H9 (cell line): ENCODE measurements around the gene PTPN21. TPM values are rescaled to one million over a fixed set of nuclear protein-coding genes. Genes with fewer than 3 reads are reported as not detected.

Source experiments
- DNase-seq: peaks from one replicate; pipeline ENCODE4 v3.0.0-alpha.2; 2017
- H2AFZ ChIP-seq: one replicate; pipeline ENCODE4 v1.6.1; 2013; ENCODE audit warnings: mild to moderate bottlenecking, low read length, control low read depth, moderate library complexity
- H2AK5ac ChIP-seq: 2 replicates; pipeline ENCODE4 v1.6.1; 2013; ENCODE audit warnings: low read length, control low read depth, mixed read lengths; ENCODE audit not compliant: insufficient read length
- H2BK120ac ChIP-seq: one replicate; pipeline ENCODE4 v1.6.1; 2013; ENCODE audit warnings: low read depth, mild to moderate bottlenecking, low read length, control low read depth, inconsistent platforms; ENCODE audit not compliant: poor library complexity, severe bottlenecking
- H2BK12ac ChIP-seq: 2 replicates; pipeline ENCODE4 v1.6.1; 2013; ENCODE audit warnings: low read length, control low read depth, mixed read lengths, low read depth; ENCODE audit not compliant: insufficient read length
- H2BK15ac ChIP-seq: 2 replicates; pipeline ENCODE4 v1.6.1; 2013; ENCODE audit warnings: low read depth, low read length, control low read depth
- H2BK20ac ChIP-seq: one replicate; pipeline ENCODE4 v1.6.1; 2013; ENCODE audit warnings: low read depth, mild to moderate bottlenecking, low read length, control low read depth, inconsistent platforms; ENCODE audit not compliant: poor library complexity, severe bottlenecking
- H2BK5ac ChIP-seq: 2 replicates; pipeline ENCODE4 v1.6.1; 2013; ENCODE audit warnings: low read length, control low read depth, mixed read lengths; ENCODE audit not compliant: insufficient read length
- H3K14ac ChIP-seq: 2 replicates; pipeline ENCODE4 v1.6.1; 2013; ENCODE audit warnings: low read length, control low read depth; ENCODE audit not compliant: insufficient read depth
- H3K18ac ChIP-seq: 2 replicates; pipeline ENCODE4 v1.6.1; 2013; ENCODE audit warnings: low read depth, mild to moderate bottlenecking, mixed read lengths, low read length, control low read depth; ENCODE audit not compliant: insufficient read length
- H3K23ac ChIP-seq: 2 replicates; pipeline ENCODE4 v1.6.1; 2013; ENCODE audit warnings: low read length, control low read depth, mixed read lengths, low read depth; ENCODE audit not compliant: insufficient read length
- H3K23me2 ChIP-seq: 2 replicates; pipeline ENCODE4 v1.6.1; 2013; ENCODE audit warnings: low read depth, mild to moderate bottlenecking, mixed read lengths, low read length, control low read depth; ENCODE audit not compliant: insufficient read length, poor library complexity, severe bottlenecking
- H3K27ac ChIP-seq: 2 replicates; pipeline ENCODE4 v1.5.1; 2013; ENCODE audit warnings: low read length, control low read depth, mixed read lengths, low read depth; ENCODE audit not compliant: insufficient read length
- H3K27me3 ChIP-seq: 2 replicates; pipeline ENCODE4 v1.6.1; 2013; ENCODE audit warnings: low read length, control low read depth, inconsistent platforms; ENCODE audit not compliant: insufficient read depth
- H3K4ac ChIP-seq: 2 replicates; pipeline ENCODE4 v1.6.1; 2013; ENCODE audit warnings: low read depth, mild to moderate bottlenecking, control low read depth, inconsistent platforms, low read length, moderate library complexity
- H3K4me1 ChIP-seq: 2 replicates; pipeline ENCODE4 v1.6.1; 2013; ENCODE audit warnings: low read length, control low read depth, inconsistent platforms; ENCODE audit not compliant: insufficient read depth
- H3K4me2 ChIP-seq: 2 replicates; pipeline ENCODE4 v1.6.1; 2013; ENCODE audit warnings: low read length, control low read depth, mixed read lengths; ENCODE audit not compliant: insufficient read length, insufficient read depth
- H3K56ac ChIP-seq: 2 replicates; pipeline ENCODE4 v1.6.1; 2013; ENCODE audit warnings: low read depth, mild to moderate bottlenecking, mixed read lengths, low read length, control low read depth; ENCODE audit not compliant: insufficient read length
- H3K79me1 ChIP-seq: 2 replicates; pipeline ENCODE4 v1.6.1; 2013; ENCODE audit warnings: low read depth, mild to moderate bottlenecking, moderate library complexity, low read length, control low read depth, inconsistent platforms; ENCODE audit not compliant: insufficient read depth, poor library complexity, severe bottlenecking
- H3K79me2 ChIP-seq: 2 replicates; pipeline ENCODE4 v1.6.1; 2013; ENCODE audit warnings: low read length, control low read depth, inconsistent platforms; ENCODE audit not compliant: insufficient read depth
- H3K9ac ChIP-seq: 2 replicates; pipeline ENCODE4 v1.6.1; 2013; ENCODE audit warnings: low read length, control low read depth, mixed read lengths; ENCODE audit not compliant: insufficient read length; ENCODE audit errors: extremely low read depth
- H3K9me3 ChIP-seq: one replicate; pipeline ENCODE4 v1.6.1; 2013; ENCODE audit warnings: low read depth, low read length, inconsistent platforms; ENCODE audit not compliant: control insufficient read depth
- H3T11ph ChIP-seq: one replicate; pipeline ENCODE4 v1.6.1; 2013; ENCODE audit warnings: mild to moderate bottlenecking, low read length, control low read depth, inconsistent platforms
- H4K20me1 ChIP-seq: one replicate; pipeline ENCODE4 v1.6.1; 2013; ENCODE audit not compliant: control insufficient read depth, insufficient read length, insufficient read depth
- H4K5ac ChIP-seq: 2 replicates; pipeline ENCODE4 v1.6.1; 2013; ENCODE audit warnings: low read depth, mild to moderate bottlenecking, mixed read lengths, low read length, control low read depth; ENCODE audit not compliant: insufficient read length
- H4K8ac ChIP-seq: replicated peaks from 2 replicates; pipeline ENCODE4 v1.6.1; 2013; ENCODE audit warnings: low read length, control low read depth, mixed read lengths, low read depth; ENCODE audit not compliant: insufficient read length
- H4K91ac ChIP-seq: 2 replicates; pipeline ENCODE4 v1.6.1; 2013; ENCODE audit warnings: low read depth, mild to moderate bottlenecking, moderate library complexity, mixed read lengths, low read length, control low read depth; ENCODE audit not compliant: insufficient read length
- H3K27ac Mint-ChIP-seq, 3 experiments: 2 replicates in 2 of 3; 3 replicates in 1 of 3; pipeline ENCODE4 v1.8.0; 2020 to 2021; ENCODE audit warnings: mixed read lengths in 3 of 3, mild to moderate bottlenecking in 1 of 3, moderate library complexity in 1 of 3
- H3K27me3 Mint-ChIP-seq: 2 replicates; pipeline ENCODE4 v1.8.0; 2021; ENCODE audit warnings: low read depth, mild to moderate bottlenecking, moderate library complexity, mixed read lengths
- H3K36me3 Mint-ChIP-seq, 3 experiments: 2 replicates in 2 of 3; 3 replicates in 1 of 3; pipeline ENCODE4 v1.8.0; 2020 to 2021; ENCODE audit warnings: low read depth in 3 of 3, mixed read lengths in 3 of 3; ENCODE audit not compliant: insufficient read depth in 1 of 3
- H3K4me1 Mint-ChIP-seq, 2 experiments: 2 replicates each; pipeline ENCODE4 v1.8.0; 2020; ENCODE audit warnings: mixed read lengths in 2 of 2
- H3K4me3 Mint-ChIP-seq, 2 experiments: 2 replicates in 1 of 2; 3 replicates in 1 of 2; pipeline ENCODE4 v1.8.0; 2020 to 2021; ENCODE audit warnings: mild to moderate bottlenecking in 2 of 2, mixed read lengths in 2 of 2, moderate library complexity in 1 of 2
- H3K9me3 Mint-ChIP-seq, 2 experiments: 2 replicates in 1 of 2; 3 replicates in 1 of 2; pipeline ENCODE4 v1.8.0; 2020; ENCODE audit warnings: mild to moderate bottlenecking in 2 of 2, mixed read lengths in 2 of 2, moderate library complexity in 1 of 2
- WGBS: extraction: QIAGEN DNeasy Blood & Tissue Kit; methylation state at CpG from one replicate; pipeline ENCODE4 v1.1.7; 2013; ENCODE audit warnings: missing lambda C conversion rate, low lambda C conversion rate, mixed read lengths; ENCODE audit not compliant: insufficient read length; ENCODE audit errors: extremely low coverage; 5-methylcytosine and 5-hydroxymethylcytosine counted together
- total RNA-seq: library from RNA; stranded (reverse); gene quantifications from 2 replicates; pipeline ENCODE4 v1.2.1, GENCODE V29; 2021
- TF ChIP-seq, protein P1 (sequence below): fragments of 200-600 bp; sonication (generic); conservative IDR thresholded peaks from 3 replicates; pipeline ENCODE4 v1.8.0; 2021; ENCODE audit warnings: antibody characterized with exemption, mild to moderate bottlenecking

PTPN21 gene
- total RNA-seq, 1 experiment from 2014 or later, result 14.3 TPM

- H3K79me2 ChIP-seq, result no peaks in the 10 kb centered on the region
- H3K23me2 ChIP-seq, result no peaks in the 10 kb centered on the region
- no peak overlapping the region for H4K91ac ChIP-seq
- no peak overlapping the region for H3K56ac ChIP-seq
- no peak overlapping the region for H2BK15ac ChIP-seq
- H3K23ac ChIP-seq, result no peak overlapping the region
- H3K4me1 ChIP-seq, result no peaks in the 10 kb centered on the region
- no peak for DNase-seq
- no peak overlapping the region for H3T11ph ChIP-seq
- no peak overlapping the region for H3K14ac ChIP-seq
- Mint-ChIP-seq H3K36me3 (peaks cover 51 to 89% (median 87%) of the 10 kb centered on the region in 3 experiments; a peak in 6 of 7 replicates), H3K9me3 (no peaks in the 10 kb centered on the region), H3K27ac (no peak overlapping the region), H3K27me3 (no peaks in the 10 kb centered on the region; the same call in 1 of the 2 replicates), H3K4me3 (no peak overlapping the region), H3K4me1 (no peaks in the 10 kb centered on the region)
- no peak overlapping the region for H4K5ac ChIP-seq
- no peak overlapping the region for H2BK20ac ChIP-seq
- TF ChIP-seq, protein P1, sequence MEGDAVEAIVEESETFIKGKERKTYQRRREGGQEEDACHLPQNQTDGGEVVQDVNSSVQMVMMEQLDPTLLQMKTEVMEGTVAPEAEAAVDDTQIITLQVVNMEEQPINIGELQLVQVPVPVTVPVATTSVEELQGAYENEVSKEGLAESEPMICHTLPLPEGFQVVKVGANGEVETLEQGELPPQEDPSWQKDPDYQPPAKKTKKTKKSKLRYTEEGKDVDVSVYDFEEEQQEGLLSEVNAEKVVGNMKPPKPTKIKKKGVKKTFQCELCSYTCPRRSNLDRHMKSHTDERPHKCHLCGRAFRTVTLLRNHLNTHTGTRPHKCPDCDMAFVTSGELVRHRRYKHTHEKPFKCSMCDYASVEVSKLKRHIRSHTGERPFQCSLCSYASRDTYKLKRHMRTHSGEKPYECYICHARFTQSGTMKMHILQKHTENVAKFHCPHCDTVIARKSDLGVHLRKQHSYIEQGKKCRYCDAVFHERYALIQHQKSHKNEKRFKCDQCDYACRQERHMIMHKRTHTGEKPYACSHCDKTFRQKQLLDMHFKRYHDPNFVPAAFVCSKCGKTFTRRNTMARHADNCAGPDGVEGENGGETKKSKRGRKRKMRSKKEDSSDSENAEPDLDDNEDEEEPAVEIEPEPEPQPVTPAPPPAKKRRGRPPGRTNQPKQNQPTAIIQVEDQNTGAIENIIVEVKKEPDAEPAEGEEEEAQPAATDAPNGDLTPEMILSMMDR, result no peak
- no peak overlapping the region for H3K4ac ChIP-seq
- H2BK5ac ChIP-seq, result no peak overlapping the region
- no peak overlapping the region for H3K4me2 ChIP-seq
- H2BK12ac ChIP-seq, result no peak overlapping the region
- H3K27ac ChIP-seq, result no peak overlapping the region
- 100% methylated on average over 1 of the region's 4 CpGs for WGBS
- no peaks in the 10 kb centered on the region for H4K20me1 ChIP-seq
- H2BK120ac ChIP-seq, result no peak overlapping the region
- no peaks in the 10 kb centered on the region for H3K27me3 ChIP-seq
- no peak overlapping the region for H3K9ac ChIP-seq
- no peak overlapping the region for H3K18ac ChIP-seq
- no peaks in the 10 kb centered on the region for H3K79me1 ChIP-seq
- H4K8ac ChIP-seq, result no peak overlapping the region
- no peak overlapping the region for H2AFZ ChIP-seq
- no peak overlapping the region for H2AK5ac ChIP-seq
- H3K9me3 ChIP-seq, result no peaks in the 10 kb centered on the region
These were observed 17.3 kb upstream of the PTPN21 start for GRCh38 chr14:88572117-88572516.
